NCI-H1105 (cell line): ENCODE data around the gene NBPF19.
"Not testable (repeated sequence)": the region's sequence is repeated elsewhere in the genome, so short reads cannot be mapped to it uniquely, and the experiment has no call there.

Source experiments
- DNase-seq: peaks from one replicate; lab custom pipeline; 2025; lab: John Stamatoyannopoulos, UW

Gene NBPF19

GRCh38 chr1:149474745-149475144, at the start of gene NBPF19:
Gene NBPF19, plus strand, starts transcription at chr1:149475045. Its CDS starts 888 bp downstream, at chr1:149475933.
- DNase-seq: not testable (repeated sequence)

GRCh38 chr1:149428317-149428716, 46.5 kb upstream of the NBPF19 start:
- not testable (repeated sequence) for DNase-seq

GRCh38 chr1:149445451-149445850, 29.4 kb upstream of the NBPF19 start:
- DNase-seq: not testable (repeated sequence)

GRCh38 chr1:149452196-149452595, 22.6 kb upstream of the NBPF19 start:
- DNase-seq: not testable (repeated sequence)

GRCh38 chr1:149452652-149453051, 22.2 kb upstream of the NBPF19 start:
- not testable (repeated sequence) for DNase-seq

- not testable (repeated sequence) for DNase-seq
These were observed 83.5 kb downstream of the NBPF19 start for GRCh38 chr1:149558350-149558825.

GRCh38 chr1:149561806-149562205, 87.0 kb downstream of the NBPF19 start:
- DNase-seq: not testable (repeated sequence)

- not testable (repeated sequence) for DNase-seq
These were observed 90.6 kb downstream of the NBPF19 start for GRCh38 chr1:149565485-149565884.

- DNase-seq: not testable (repeated sequence)
These were observed 97.9 kb downstream of the NBPF19 start for GRCh38 chr1:149572763-149573162.

GRCh38 chr1:149585592-149585991, 110.7 kb downstream of the NBPF19 start:
- DNase-seq: not testable (repeated sequence)
